OCI-LY7 (cell line): ENCODE data around the gene ARL13B. TPM values are rescaled to one million over a fixed set of nuclear protein-coding genes. Genes with fewer than 3 reads are reported as not detected.

Source experiments
- BruUV-seq: library from RNA; stranded (reverse); fragments of 400-500 nt; replicated peaks from 2 replicates; lab custom pipeline; 2021; lab: Mats Ljungman, UMichigan
- CTCF ChIA-PET: fragments of 300-600 bp; sonication (Branson Sonifier 250); formaldehyde crosslinking; loops from one replicate; lab custom pipeline; 2022; ENCODE audit warnings: antibody characterized with exemption; ENCODE audit not compliant: unreplicated experiment; lab: Charles Lee
- POLR2A ChIA-PET: fragments of 300-600 bp; sonication (Branson Sonifier 250); formaldehyde crosslinking; loops from one replicate; lab custom pipeline; 2022; ENCODE audit warnings: antibody characterized with exemption; lab: Charles Lee
- DNase-seq: peaks from one replicate; pipeline ENCODE4 v3.0.0-alpha.2; 2015; ENCODE audit warnings: low spot score
- H2AFZ ChIP-seq: fragments of 200-600 bp; sonication (generic), shearing (Covaris generic); 2 replicates; pipeline ENCODE4 v1.6.1; 2014; ENCODE audit warnings: mild to moderate bottlenecking, antibody characterized with exemption, low read length, moderate library complexity
- H3K27ac ChIP-seq: fragments of 200-600 bp; sonication (generic); 2 replicates; pipeline ENCODE4 v1.5.1; 2014; ENCODE audit warnings: mixed run types, low read depth, mild to moderate bottlenecking, moderate library complexity, low read length, inconsistent platforms; ENCODE audit not compliant: poor library complexity, severe bottlenecking
- H3K36me3 ChIP-seq: fragments of 200-600 bp; sonication (generic); 2 replicates; pipeline ENCODE4 v1.6.1; 2014; ENCODE audit warnings: mild to moderate bottlenecking, antibody characterized with exemption, low read length, moderate library complexity, mixed read lengths; ENCODE audit not compliant: insufficient read depth
- H3K4me1 ChIP-seq: fragments of 200-600 bp; sonication (generic); 2 replicates; pipeline ENCODE4 v1.5.1; 2014; ENCODE audit warnings: mild to moderate bottlenecking, low read length; ENCODE audit not compliant: insufficient read depth, poor library complexity, severe bottlenecking
- H3K4me2 ChIP-seq: fragments of 200-600 bp; sonication (generic); 2 replicates; pipeline ENCODE4 v1.6.1; 2014; ENCODE audit warnings: mild to moderate bottlenecking, low read length
- H3K4me3 ChIP-seq: fragments of 200-600 bp; sonication (generic); 2 replicates; pipeline ENCODE4 v1.5.1; 2014; ENCODE audit warnings: mild to moderate bottlenecking, low read depth, low read length; ENCODE audit not compliant: poor library complexity, severe bottlenecking
- H3K79me2 ChIP-seq: fragments of 200-600 bp; sonication (generic); 2 replicates; pipeline ENCODE4 v1.6.1; 2016; ENCODE audit warnings: low read depth, mild to moderate bottlenecking, low read length, moderate library complexity, mixed read lengths; ENCODE audit not compliant: insufficient read depth
- H3K9me2 ChIP-seq: fragments of 200-600 bp; sonication (generic); 2 replicates; pipeline ENCODE4 v1.6.1; 2016; ENCODE audit warnings: mild to moderate bottlenecking, low read length, mixed read lengths; ENCODE audit not compliant: insufficient read depth
- H3K9me3 ChIP-seq: fragments of 200-600 bp; sonication (generic); 2 replicates; pipeline ENCODE4 v1.6.1; 2014; ENCODE audit warnings: mild to moderate bottlenecking, mixed run types, low read length, mixed read lengths
- H4K20me1 ChIP-seq: fragments of 200-600 bp; sonication (generic); 2 replicates; pipeline ENCODE4 v1.6.1; 2014; ENCODE audit warnings: mild to moderate bottlenecking, antibody characterized with exemption, low read length, moderate library complexity, mixed read lengths; ENCODE audit not compliant: insufficient read depth
- EZH2phosphoT487 ChIP-seq: fragments of 200-600 bp; sonication (generic); IDR thresholded peaks from 2 replicates; pipeline ENCODE4 v1.6.1; 2018; ENCODE audit warnings: low read depth, borderline replicate concordance, mild to moderate bottlenecking, mixed run types, antibody characterized with exemption, low read length, moderate library complexity, mixed read lengths
- intact Hi-C: fragments of 100-400 bp; cut with micrococcal nuclease; formaldehyde crosslinking; loops from one replicate; pipeline ENCODE4 v1.10.0; 2022; ENCODE audit not compliant: unreplicated experiment
- total RNA-seq, 2 experiments: library from RNA; depleted of rRNA in 1 of 2; stranded (reverse); fragments of >200 nt in 1 of 2; shearing (Covaris generic) in 1 of 2; gene quantifications; 2 replicates each; pipeline ENCODE4 v1.2.3, GENCODE V29; 2014 to 2022
- TF ChIP-seq, protein P1 (sequence below): fragments of 200-600 bp; sonication (generic); conservative IDR thresholded peaks from 2 replicates; pipeline ENCODE4 v1.5.1; 2014; ENCODE audit warnings: mild to moderate bottlenecking, antibody characterized with exemption, low read length, moderate library complexity, mixed read lengths

Gene ARL13B
- total RNA-seq, 2 experiments from 2014 or later = 5.4 to 12.0 TPM

DNA sequence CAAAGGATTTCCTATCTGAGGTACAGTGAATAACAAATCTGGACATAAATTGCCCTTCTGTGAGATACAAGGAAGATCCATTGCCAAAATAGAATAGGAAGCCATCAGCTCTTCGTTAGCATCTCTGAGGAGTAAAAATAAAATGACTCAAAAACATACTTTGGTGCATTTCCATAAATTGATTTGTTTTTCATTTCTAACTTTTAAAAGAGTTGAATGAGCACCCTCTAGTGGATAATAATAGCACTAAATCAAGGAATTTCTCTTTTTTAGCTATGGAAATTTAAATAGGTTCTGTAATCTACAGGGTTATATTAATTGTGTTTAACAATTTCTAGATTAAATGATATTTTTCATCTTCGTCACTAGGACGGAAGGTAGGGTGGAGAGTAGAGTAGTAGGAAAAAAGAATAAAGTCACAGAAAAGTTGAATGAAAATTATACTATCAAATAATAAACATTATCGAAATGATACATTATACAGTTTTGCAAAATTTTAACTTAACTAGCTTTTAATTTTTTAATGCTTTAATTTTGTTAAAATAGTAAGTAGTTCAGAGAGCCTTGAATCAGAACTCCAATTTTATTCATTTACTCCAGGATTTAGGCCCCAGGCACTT lies 89.3 kb downstream of the ARL13B start:
- no peak overlapping the region for H3K27ac ChIP-seq
- POLR2A ChIA-PET = interaction anchor here (0.5 to 1.1 kb wide), 4 partner anchors 9 to 337 kb away, joined by 3 to 4 read pairs (median 4); partner anchors contain the start of gene ARL13B

DNA sequence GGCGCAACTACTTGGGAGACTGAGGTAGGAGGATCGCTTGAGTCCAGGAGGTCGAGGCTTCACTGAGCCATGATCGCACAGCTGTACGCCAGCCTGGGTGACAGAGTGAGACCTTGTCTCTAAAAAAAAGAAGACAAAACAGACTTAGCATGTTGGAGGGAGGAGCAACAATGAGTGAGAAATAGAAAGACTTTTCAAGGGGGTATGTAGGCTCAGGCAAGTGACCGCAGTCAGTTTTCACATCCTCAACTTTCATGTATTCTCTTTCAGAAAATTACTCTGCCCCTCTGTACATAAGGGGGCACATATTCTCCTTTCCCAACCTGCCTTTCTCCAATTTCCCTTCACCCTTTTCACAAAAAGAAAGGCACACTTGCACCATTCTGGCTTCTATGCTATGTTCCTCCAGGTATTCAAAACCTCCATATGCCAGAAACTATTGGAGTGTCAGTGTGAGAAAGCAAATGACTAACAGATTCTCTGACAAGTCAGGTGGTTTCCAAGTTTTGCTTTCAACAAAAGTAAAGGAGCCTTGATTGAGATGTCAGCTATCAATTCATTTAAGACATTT lies 90.5 kb downstream of the ARL13B start:
- intact Hi-C loops = no loop called here
- H3K9me3 ChIP-seq = peaks cover 21% of the 10 kb centered on the region
- no peak overlapping the region for H3K4me3 ChIP-seq
- H3K79me2 ChIP-seq = peaks cover 14% of the 10 kb centered on the region; the same call in 1 of the 2 replicates
- H3K36me3 ChIP-seq = peaks cover 50% of the 10 kb centered on the region
- peaks cover 18% of the 10 kb centered on the region for H3K4me1 ChIP-seq
- no peaks in the 10 kb centered on the region for H3K9me2 ChIP-seq
- TF ChIP-seq EZH2phosphoT487 = no peak
- TF ChIP-seq, protein P1, sequence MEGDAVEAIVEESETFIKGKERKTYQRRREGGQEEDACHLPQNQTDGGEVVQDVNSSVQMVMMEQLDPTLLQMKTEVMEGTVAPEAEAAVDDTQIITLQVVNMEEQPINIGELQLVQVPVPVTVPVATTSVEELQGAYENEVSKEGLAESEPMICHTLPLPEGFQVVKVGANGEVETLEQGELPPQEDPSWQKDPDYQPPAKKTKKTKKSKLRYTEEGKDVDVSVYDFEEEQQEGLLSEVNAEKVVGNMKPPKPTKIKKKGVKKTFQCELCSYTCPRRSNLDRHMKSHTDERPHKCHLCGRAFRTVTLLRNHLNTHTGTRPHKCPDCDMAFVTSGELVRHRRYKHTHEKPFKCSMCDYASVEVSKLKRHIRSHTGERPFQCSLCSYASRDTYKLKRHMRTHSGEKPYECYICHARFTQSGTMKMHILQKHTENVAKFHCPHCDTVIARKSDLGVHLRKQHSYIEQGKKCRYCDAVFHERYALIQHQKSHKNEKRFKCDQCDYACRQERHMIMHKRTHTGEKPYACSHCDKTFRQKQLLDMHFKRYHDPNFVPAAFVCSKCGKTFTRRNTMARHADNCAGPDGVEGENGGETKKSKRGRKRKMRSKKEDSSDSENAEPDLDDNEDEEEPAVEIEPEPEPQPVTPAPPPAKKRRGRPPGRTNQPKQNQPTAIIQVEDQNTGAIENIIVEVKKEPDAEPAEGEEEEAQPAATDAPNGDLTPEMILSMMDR = no peak
- H3K27ac ChIP-seq = no peak overlapping the region
- H3K4me2 ChIP-seq = no peak overlapping the region
- H4K20me1 ChIP-seq = no peaks in the 10 kb centered on the region
- ChIA-PET POLR2A (interaction anchor here (0.6 to 1.3 kb wide), 2 partner anchors 7 to 809 kb away, joined by 3 to 5 read pairs; partner anchors contain the start of genes DHFR2 and NSUN3), CTCF (no interaction called here)
- H2AFZ ChIP-seq = no peak overlapping the region
- DNase-seq = no peak
- BruUV-seq = no TSS peak

More for the DNA sequence above, 89.3 kb downstream of the ARL13B start:
- TF ChIP-seq, protein P1 = peak; percentile 90
- no peak for TF ChIP-seq EZH2phosphoT487
- CTCF ChIA-PET = no interaction called here
- no TSS peak for BruUV-seq
- H4K20me1 ChIP-seq = no peaks in the 10 kb centered on the region
- peak; percentile 41 for DNase-seq
- H3K36me3 ChIP-seq = peaks cover 56% of the 10 kb centered on the region
- no peaks in the 10 kb centered on the region for H3K9me2 ChIP-seq
- H3K4me1 ChIP-seq = peaks cover 29% of the 10 kb centered on the region
- intact Hi-C loops = loop anchor here (1.0 to 5.0 kb wide), 2 partner anchors 47 to 65 kb away; no protein-coding TSS in a partner anchor
- H3K9me3 ChIP-seq = peaks cover 21% of the 10 kb centered on the region
- H3K79me2 ChIP-seq = peaks cover 23% of the 10 kb centered on the region
- no peak overlapping the region for H3K4me3 ChIP-seq
- no peak overlapping the region for H2AFZ ChIP-seq
- no peak overlapping the region for H3K4me2 ChIP-seq
